Islet precursor cell (in vitro differentiated cells): ENCODE results near the gene SPTA1.
A peak's percentile ranks its signal among the peaks of the same experiment; 100 is the strongest.

Experiments
- DNase-seq: peaks from one replicate; pipeline ENCODE4 v3.0.0-alpha.2; 2018

SPTA1 gene

GRCh38 chr1:158681606-158682005 lies 4.9 kb downstream of the SPTA1 start:
- no peak for DNase-seq

- DNase-seq, result no peak
Measured at GRCh38 chr1:158679289-158679688, 7.2 kb downstream of the SPTA1 start.

GRCh38 chr1:158675563-158676323 lies 10.8 kb downstream of the SPTA1 start:
- no peak for DNase-seq

- no peak for DNase-seq
Measured at GRCh38 chr1:158674302-158674701, 12.2 kb downstream of the SPTA1 start.

- no peak for DNase-seq
Measured at GRCh38 chr1:158666037-158666436, 20.5 kb downstream of the SPTA1 start.

- peak; percentile 58 for DNase-seq
Measured at GRCh38 chr1:158654571-158654970, 31.9 kb downstream of the SPTA1 start.

- DNase-seq, result no peak
Measured at GRCh38 chr1:158654086-158654485, 32.4 kb downstream of the SPTA1 start.

- DNase-seq, result no peak
Measured at GRCh38 chr1:158652721-158653334, 33.7 kb downstream of the SPTA1 start.

- DNase-seq, result no peak
Measured at GRCh38 chr1:158649052-158649451, 37.5 kb downstream of the SPTA1 start.

GRCh38 chr1:158646465-158646864 lies 40.0 kb downstream of the SPTA1 start:
- no peak for DNase-seq

GRCh38 chr1:158644449-158644848 lies 42.1 kb downstream of the SPTA1 start:
- DNase-seq, result no peak

GRCh38 chr1:158638904-158639303 lies 47.6 kb downstream of the SPTA1 start:
- DNase-seq, result no peak

- DNase-seq, result no peak
Measured at GRCh38 chr1:158638146-158638545, 48.4 kb downstream of the SPTA1 start.

GRCh38 chr1:158613764-158614163 lies 72.8 kb downstream of the SPTA1 start:
- no peak for DNase-seq

GRCh38 chr1:158611916-158612315 lies 74.6 kb downstream of the SPTA1 start:
- DNase-seq, result no peak

- no peak for DNase-seq
Measured at GRCh38 chr1:158607296-158607695, 79.2 kb downstream of the SPTA1 start.

- no peak for DNase-seq
Measured at GRCh38 chr1:158604968-158605367, 81.5 kb downstream of the SPTA1 start, which contains the start of gene OR10Z1. Gene OR10Z1 (plus strand): TSS chr1:158605268. CDS start chr1:158606439, 1,171 bp downstream.

GRCh38 chr1:158600735-158601134 lies 85.8 kb downstream of the SPTA1 start:
- DNase-seq, result no peak

GRCh38 chr1:158586942-158587341 lies 99.6 kb downstream of the SPTA1 start:
- no peak for DNase-seq

- DNase-seq, result no peak
Measured at GRCh38 chr1:158583962-158584361, 102.6 kb downstream of the SPTA1 start.

GRCh38 chr1:158579733-158580132 lies 106.8 kb downstream of the SPTA1 start, which contains the start of gene OR10X1:
Gene OR10X1 (minus strand): TSS chr1:158579899. CDS start chr1:158579899, 0 bp downstream.
- DNase-seq, result no peak

GRCh38 chr1:158577561-158577960 lies 109.0 kb downstream of the SPTA1 start:
- DNase-seq, result no peak

GRCh38 chr1:158572226-158572625 lies 114.3 kb downstream of the SPTA1 start:
- DNase-seq, result no peak

GRCh38 chr1:158570480-158570879 lies 116.0 kb downstream of the SPTA1 start, which contains the start of gene OR6P1:
Gene OR6P1 (minus strand): TSS chr1:158570580. CDS start chr1:158563604, 6,976 bp downstream.
- DNase-seq, result no peak
